CD4-positive, alpha-beta T cell treated with Interleukin-10 for 1 hour (primary cell): Measurements from ENCODE around the gene PLCH2.

Source experiments
- DNase-seq: peaks from one replicate; pipeline ENCODE4 v3.0.0-alpha.2; 2020

The PLCH2 gene

GRCh38 chr1:2463396-2463795 is 12.7 kb upstream of the PLCH2 start:
- DNase-seq = no peak

GRCh38 chr1:2465371-2466269 is 10.5 kb upstream of the PLCH2 start:
- no peak for DNase-seq

GRCh38 chr1:2466270-2466665 is 9.8 kb upstream of the PLCH2 start:
- DNase-seq = no peak

- DNase-seq = peak; percentile 22
Observed at GRCh38 chr1:2466958-2467554, 9.0 kb upstream of the PLCH2 start.

GRCh38 chr1:2468041-2468472 is 8.0 kb upstream of the PLCH2 start:
- DNase-seq = peak; percentile 29

- no peak for DNase-seq
Observed at GRCh38 chr1:2468540-2468939, 7.5 kb upstream of the PLCH2 start.

GRCh38 chr1:2469103-2469940 is 6.8 kb upstream of the PLCH2 start:
- DNase-seq = no peak

- no peak for DNase-seq
Observed at GRCh38 chr1:2470290-2471158, 5.6 kb upstream of the PLCH2 start.

- DNase-seq = no peak
Observed at GRCh38 chr1:2471159-2471471, 5.0 kb upstream of the PLCH2 start.

- no peak for DNase-seq
Observed at GRCh38 chr1:2471587-2472001, 4.5 kb upstream of the PLCH2 start.

GRCh38 chr1:2472109-2472508 is 4.0 kb upstream of the PLCH2 start:
- no peak for DNase-seq

- DNase-seq = no peak
Observed at GRCh38 chr1:2472561-2473177, 3.4 kb upstream of the PLCH2 start.

- DNase-seq = no peak
Observed at GRCh38 chr1:2473198-2473597, 2.9 kb upstream of the PLCH2 start.

- DNase-seq = no peak
Observed at GRCh38 chr1:2474104-2474844, 1.8 kb upstream of the PLCH2 start.

GRCh38 chr1:2474933-2475371 is 1.1 kb upstream of the PLCH2 start:
- no peak for DNase-seq

GRCh38 chr1:2475571-2475970 is 518 bp upstream of the PLCH2 start:
- no peak for DNase-seq

GRCh38 chr1:2477309-2477708 is 1.2 kb downstream of the PLCH2 start:
- DNase-seq = no peak

GRCh38 chr1:2477791-2478499 is 1.9 kb downstream of the PLCH2 start:
- no peak for DNase-seq

GRCh38 chr1:2479186-2479585 is 3.1 kb downstream of the PLCH2 start:
- no peak for DNase-seq

GRCh38 chr1:2479618-2480017 is 3.5 kb downstream of the PLCH2 start:
- DNase-seq = no peak
